GM20000 (cell line): ENCODE data around the gene CDKL5.
"Not testable (repeated sequence)": the region's sequence is repeated elsewhere in the genome, so short reads cannot be mapped to it uniquely, and the experiment has no call there.

ENCODE experiments used
- DNase-seq: peaks from one replicate; pipeline ENCODE4 v3.0.0; 2012; ENCODE audit warnings: low spot score
- CTCF ChIP-seq: IDR thresholded peaks from 2 replicates; pipeline ENCODE4 v1.5.1; 2012; ENCODE audit warnings: mild to moderate bottlenecking, control low read depth; ENCODE audit errors: extremely low read depth, missing control alignments

Gene CDKL5

DNA sequence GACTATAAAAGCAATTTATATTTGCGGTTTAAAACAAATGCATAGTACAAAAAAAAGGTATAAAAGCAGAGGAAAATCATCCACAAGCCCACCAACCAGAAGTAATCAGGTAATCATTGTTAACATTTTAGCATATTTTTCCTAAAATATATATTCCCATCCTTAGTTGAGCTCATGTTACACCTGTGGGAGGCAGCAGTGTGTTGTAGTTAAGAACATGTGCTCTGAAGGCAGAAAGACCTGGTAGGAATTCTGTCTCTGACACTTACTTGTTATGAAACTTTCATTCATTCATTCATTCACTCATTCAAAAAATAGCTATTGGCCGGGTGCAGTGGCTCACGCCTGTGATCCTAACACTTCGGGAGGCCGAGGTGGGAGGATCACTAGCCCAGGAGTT lies 15.4 kb upstream of the CDKL5 start:
- no peak for DNase-seq

DNA sequence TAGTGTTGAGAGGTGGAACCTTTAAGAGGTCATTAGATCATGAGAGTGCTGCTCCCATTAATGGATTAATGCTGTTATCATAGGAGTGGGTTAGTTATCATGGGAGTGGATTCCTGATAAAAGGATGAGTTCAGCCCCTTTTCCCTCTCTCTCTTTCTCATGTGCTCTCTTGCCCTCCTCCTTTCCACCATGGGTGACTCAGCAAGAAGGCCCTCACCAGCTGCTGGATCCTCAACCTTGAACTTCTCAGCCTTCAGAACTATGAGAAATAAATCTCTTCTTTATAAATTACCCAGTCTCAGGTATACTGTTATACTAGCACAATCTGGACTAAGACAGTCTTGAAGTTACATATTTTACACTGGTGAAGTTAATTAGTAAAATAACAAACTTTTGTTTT lies 10.0 kb upstream of the CDKL5 start:
- no peak for TF ChIP-seq CTCF
- DNase-seq, result no peak

More for the DNA sequence above, 15.4 kb upstream of the CDKL5 start:
- no peak for TF ChIP-seq CTCF

- no peak for DNase-seq
Measured at GRCh38 chrX:18422325-18422724, 3.1 kb upstream of the CDKL5 start.

GRCh38 chrX:18422886-18423285 lies 2.5 kb upstream of the CDKL5 start:
- no peak for DNase-seq
- TF ChIP-seq CTCF, result no peak

More at GRCh38 chrX:18422325-18422724, 3.1 kb upstream of the CDKL5 start:
- no peak for TF ChIP-seq CTCF

DNA sequence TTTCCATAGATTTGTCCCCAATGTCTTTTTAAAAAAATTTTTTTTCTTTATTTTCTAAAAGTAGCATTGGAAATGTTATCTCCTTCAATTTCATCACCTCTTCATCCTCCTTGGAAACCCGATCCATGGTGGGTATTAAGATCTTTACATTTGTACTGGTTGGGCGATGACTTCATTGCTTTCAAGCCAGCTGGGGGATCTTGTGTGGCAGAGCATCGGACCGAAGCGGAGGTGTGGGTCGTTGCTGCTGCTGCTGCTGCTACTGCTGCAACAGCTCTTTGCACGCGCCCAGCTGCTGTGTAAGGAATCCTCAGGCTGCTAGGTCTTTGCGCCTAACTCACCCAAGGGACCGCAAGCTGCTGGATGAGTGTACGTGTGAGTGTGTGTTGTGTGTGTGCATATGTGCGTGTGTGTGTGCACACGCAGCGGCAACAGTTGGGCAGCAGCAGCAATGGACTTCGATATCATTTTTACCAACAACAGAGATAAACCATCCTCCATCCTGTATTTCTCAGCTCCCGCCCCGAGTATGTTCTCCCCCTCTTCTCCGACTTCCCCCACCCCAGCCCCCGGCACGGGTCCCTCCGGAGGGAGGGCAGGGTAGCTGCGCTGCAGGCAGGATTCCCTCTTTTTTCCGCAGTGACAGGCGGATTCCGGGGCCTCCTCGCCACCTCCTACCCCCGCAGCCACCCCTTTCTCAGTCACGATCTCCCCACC lies 768 bp upstream of the CDKL5 start:
- peak; percentile 26 for DNase-seq
- TF ChIP-seq CTCF, result no peak

GRCh38 chrX:18426004-18426320 lies 554 bp downstream of the CDKL5 start:
- TF ChIP-seq CTCF, result no peak
- peak; percentile 13 for DNase-seq

GRCh38 chrX:18428006-18428405 lies 2.6 kb downstream of the CDKL5 start:
- no peak for TF ChIP-seq CTCF
- no peak for DNase-seq

- DNase-seq, result not testable (repeated sequence)
Measured at GRCh38 chrX:18433288-18433687, 7.9 kb downstream of the CDKL5 start.
